GM12872 (cell line): ENCODE results near the gene KDM2B.

ENCODE experiments used
- CTCF ChIP-seq: IDR thresholded peaks from 3 replicates; pipeline ENCODE4 v1.5.1; 2011; ENCODE audit warnings: low read depth, mild to moderate bottlenecking, low read length, moderate library complexity; ENCODE audit not compliant: insufficient read depth

KDM2B gene

DNA sequence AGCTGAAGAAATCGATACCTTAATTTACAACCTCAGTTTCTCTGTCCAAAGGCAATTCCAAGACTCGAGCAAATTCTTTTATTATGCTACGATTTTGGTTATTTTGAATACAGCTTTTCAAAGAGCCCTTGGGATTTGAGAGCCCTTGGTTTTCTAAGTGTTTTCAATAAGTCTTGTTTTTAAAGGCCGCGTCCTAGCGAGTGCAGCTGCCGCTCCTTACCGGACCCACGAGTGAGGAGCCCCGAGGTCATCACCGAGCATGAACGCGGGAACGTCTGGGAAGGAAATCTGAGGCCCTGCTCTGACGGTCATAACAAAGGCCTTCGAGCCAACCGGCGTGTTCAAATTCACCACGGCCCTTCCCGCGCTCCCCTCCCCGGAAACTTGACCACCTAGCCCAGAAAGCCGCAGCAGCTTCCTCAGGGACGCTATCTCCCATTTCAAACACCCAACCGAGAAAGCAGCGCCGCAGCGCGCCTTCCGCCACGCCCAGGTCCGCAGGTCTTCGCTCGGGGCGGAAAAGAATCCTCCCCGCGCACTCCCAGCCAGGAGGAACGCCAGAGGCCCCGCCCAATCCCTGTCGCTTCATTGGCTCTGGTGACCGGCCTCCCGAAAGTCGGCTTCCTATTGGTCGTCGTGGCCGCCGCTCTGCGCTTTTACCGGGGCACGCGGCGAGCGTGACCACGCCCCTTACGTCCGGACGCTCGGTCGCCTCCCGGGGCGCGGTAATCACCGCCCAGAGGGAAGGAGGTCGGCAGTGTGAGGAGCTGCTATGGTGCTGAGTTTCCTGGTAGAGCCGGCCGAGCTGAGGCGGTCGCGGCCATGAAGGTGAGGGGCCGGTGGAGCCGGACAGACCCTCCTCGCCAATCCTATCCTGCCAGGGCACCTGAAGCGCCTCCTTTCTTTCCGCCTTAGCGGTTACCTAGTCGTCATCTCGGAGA lies 181.2 kb downstream of the KDM2B start, which contains the start of gene RNF34:
Gene RNF34 (plus strand): TSS at position 728 of the 941 bp plus-strand sequence. CDS start 95 bp downstream, at position 823.
- no peak for TF ChIP-seq CTCF

- TF ChIP-seq CTCF: no peak
Measured at GRCh38 chr12:121398355-121398754, 182.5 kb downstream of the KDM2B start.

GRCh38 chr12:121397521-121397920 lies 183.3 kb downstream of the KDM2B start:
- no peak for TF ChIP-seq CTCF

DNA sequence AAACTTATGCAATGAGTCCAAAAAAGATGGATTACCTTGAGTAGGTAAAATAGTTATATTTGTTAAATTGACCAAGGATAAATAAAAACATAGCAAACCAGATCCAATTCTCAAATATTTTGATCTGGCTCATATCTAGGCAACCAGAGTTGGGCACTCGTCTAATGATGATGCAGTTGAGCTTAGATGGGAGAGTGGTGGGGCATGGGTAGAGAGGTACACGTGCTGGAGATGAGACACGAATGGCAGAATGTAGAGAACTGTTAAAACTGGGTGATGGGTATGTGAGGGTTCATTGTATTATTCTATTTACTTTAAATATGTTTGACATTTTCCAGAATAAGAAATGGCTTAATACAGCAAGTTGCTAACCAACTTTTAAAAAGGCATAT lies 188.5 kb downstream of the KDM2B start:
- TF ChIP-seq CTCF: no peak

DNA sequence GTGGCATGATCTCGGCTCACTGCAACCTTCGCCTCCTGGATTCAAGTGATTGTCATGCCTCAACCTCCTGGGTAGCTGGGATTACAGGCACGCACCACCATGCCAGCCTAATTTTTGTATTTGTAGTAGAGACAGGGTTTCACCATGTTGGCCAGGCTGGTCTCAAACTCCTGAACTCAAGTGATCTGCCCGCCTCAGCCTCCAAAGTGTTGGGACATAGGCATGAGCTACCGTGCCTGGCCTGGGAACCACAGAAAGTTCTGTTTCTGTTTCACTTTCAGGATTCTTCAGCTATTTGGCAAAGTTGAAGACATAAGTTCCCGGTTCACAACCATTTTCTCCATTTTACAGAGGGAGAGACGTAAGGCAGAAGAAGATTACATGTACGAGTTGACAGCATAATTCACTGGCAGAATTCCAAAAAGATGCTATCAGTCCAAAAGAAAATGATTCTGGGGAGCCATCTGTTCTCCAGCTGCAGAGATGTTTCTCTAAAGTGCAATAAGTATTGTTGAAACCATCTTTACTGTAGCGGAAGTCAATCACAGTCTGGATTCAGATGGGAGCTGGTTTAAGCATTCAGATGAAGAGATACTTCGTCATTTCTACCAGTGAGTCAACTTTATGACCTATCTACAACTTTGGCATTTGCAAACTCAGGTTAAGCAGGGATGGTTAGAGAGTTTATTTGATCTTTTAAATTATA lies 189.1 kb downstream of the KDM2B start:
- TF ChIP-seq CTCF: no peak

DNA sequence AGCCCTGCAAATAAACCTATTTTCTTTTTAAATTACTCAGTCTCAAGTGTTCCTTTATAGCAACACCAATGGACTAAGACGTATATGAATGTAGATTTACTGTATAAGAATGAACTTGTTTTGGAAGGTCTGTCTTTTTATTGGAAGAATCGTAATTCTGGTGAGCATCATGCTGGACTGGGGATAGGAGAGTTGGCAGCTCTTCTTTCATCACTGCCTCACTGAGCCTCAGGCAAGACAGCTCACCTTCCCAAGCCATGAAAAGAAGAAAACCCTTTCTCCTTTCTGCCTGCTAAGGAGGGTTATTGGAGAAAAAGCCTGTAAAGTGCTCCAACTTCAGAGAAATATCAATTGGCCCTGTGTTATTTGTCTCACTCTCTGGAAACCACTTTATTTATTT lies 190.0 kb downstream of the KDM2B start:
- TF ChIP-seq CTCF: no peak

DNA sequence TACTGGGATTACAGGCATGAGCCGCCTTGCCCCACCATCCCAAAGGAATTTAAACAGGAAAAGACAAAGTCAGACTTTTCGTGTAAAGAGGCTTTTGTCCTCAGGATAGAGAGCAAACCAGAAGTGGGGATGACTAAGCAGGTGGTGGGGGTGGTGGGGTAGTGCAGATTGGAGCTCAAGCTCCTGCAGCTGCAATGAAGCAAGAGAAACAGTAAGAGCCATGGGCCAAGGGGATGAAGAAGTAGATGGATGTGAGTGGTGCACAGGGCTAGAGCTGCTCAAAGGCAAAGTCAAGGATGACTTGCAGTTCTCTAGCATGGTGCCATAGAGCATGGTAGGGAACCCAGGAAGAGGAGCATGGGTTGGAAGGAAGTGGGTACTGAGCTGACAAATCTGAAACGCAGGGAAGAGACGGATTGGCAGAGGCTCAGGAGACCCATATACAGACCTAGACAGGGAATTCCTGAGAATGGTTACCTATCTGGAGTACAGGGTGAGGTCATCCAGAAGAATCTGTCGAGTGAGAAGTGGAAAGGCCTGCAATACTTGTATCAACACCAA lies 192.3 kb downstream of the KDM2B start:
- no peak for TF ChIP-seq CTCF
